HCT116 (cell line): ENCODE measurements around the gene RAB42. TPM values are rescaled to one million over a fixed set of nuclear protein-coding genes. Genes with fewer than 3 reads are reported as not detected.

ENCODE experiments used
- ATAC-seq: fragments of 200-7000 bp; cut with Tn5 transposase; 2 replicates; pipeline ENCODE4 v1.9.1; 2020; ENCODE audit warnings: mild to moderate bottlenecking, moderate library complexity
- BruUV-seq: library from RNA; stranded (reverse); fragments of 400-500 nt; replicated peaks from 2 replicates; lab custom pipeline; 2021; lab: Mats Ljungman, UMichigan
- CTCF ChIA-PET: fragments of 300-600 bp; sonication (Branson Sonifier 250); formaldehyde crosslinking; loops from one replicate; lab custom pipeline; 2021; ENCODE audit warnings: antibody characterized with exemption; lab: Charles Lee
- POLR2A ChIA-PET: fragments of 300-600, 350-600 bp; sonication (Branson Sonifier 250); formaldehyde crosslinking; loops from one replicate; lab custom pipeline; 2021; ENCODE audit warnings: antibody characterized with exemption; lab: Charles Lee
- RAD21 ChIA-PET, 2 experiments: fragments of 300-600 bp; sonication (Branson Sonifier 250); formaldehyde crosslinking; loops; one replicate each; lab custom pipeline; 2023; ENCODE audit warnings: low total read pairs in 2 of 2; ENCODE audit not compliant: uncharacterized antibody in 2 of 2, unreplicated experiment in 2 of 2, low non-redundant PET in 1 of 2; lab: Charles Lee
- DNase-seq: peaks from one replicate; pipeline ENCODE4 v3.0.0-alpha.2; 2010; ENCODE audit warnings: low read depth, low spot score
- H2AFZ ChIP-seq: fragments of 200-600 bp; shearing (Covaris generic), sonication (generic); 2 replicates; pipeline ENCODE4 v1.6.1; 2017; ENCODE audit warnings: low read depth, mixed run types, mixed read lengths, antibody characterized with exemption, low read length; ENCODE audit not compliant: poor library complexity, severe bottlenecking
- H3K27ac ChIP-seq: 2 replicates; pipeline ENCODE4 v1.5.1; 2012; ENCODE audit warnings: low read depth, low read length
- H3K27me3 ChIP-seq: fragments of 200-600 bp; sonication (generic); 2 replicates; pipeline ENCODE4 v1.6.1; 2016; ENCODE audit warnings: mixed run types, low read length, mixed read lengths; ENCODE audit not compliant: insufficient read depth
- H3K36me3 ChIP-seq, 2 experiments: fragments of 200-500 bp in 1 of 2; fragments of 200-600 bp in 1 of 2; sonication (Bioruptor generic) in 1 of 2; sonication (generic) in 1 of 2; 2 replicates each; pipeline versions ENCODE4 v1.5.1 to v1.6.1; 2014 to 2016; ENCODE audit warnings: low read length in 2 of 2, inconsistent platforms in 1 of 2, mixed read lengths in 1 of 2, mixed run types in 1 of 2; ENCODE audit not compliant: insufficient read depth in 2 of 2, control insufficient read depth in 1 of 2
- H3K4me1 ChIP-seq, 2 experiments: fragments of 200-600 bp in 1 of 2; sonication (generic) in 1 of 2; 2 replicates each; pipeline versions ENCODE4 v1.5.1 to v1.6.1; 2012 to 2017; ENCODE audit warnings: low read length in 2 of 2, inconsistent platforms in 1 of 2, mild to moderate bottlenecking in 1 of 2, mixed read lengths in 1 of 2, mixed run types in 1 of 2, moderate library complexity in 1 of 2; ENCODE audit not compliant: insufficient read depth in 2 of 2, control insufficient read depth in 1 of 2
- H3K4me2 ChIP-seq: fragments of 200-600 bp; sonication (generic); 2 replicates; pipeline ENCODE4 v1.6.1; 2017; ENCODE audit warnings: mixed run types, low read length, mixed read lengths
- H3K4me3 ChIP-seq, 2 experiments: fragments of 200-600 bp in 1 of 2; sonication (generic) in 1 of 2; replicated peaks in 1 of 2; 2 replicates each; pipeline ENCODE4 v1.5.1; 2011 to 2016; ENCODE audit warnings: low read length in 2 of 2, control low read depth in 1 of 2, low read depth in 1 of 2, mild to moderate bottlenecking in 1 of 2, mixed read lengths in 1 of 2, mixed run types in 1 of 2
- H3K79me2 ChIP-seq: fragments of 200-600 bp; sonication (generic); 2 replicates; pipeline ENCODE4 v1.6.1; 2017; ENCODE audit warnings: mild to moderate bottlenecking, mixed run types, low read length, moderate library complexity, mixed read lengths; ENCODE audit not compliant: insufficient read depth
- H3K9ac ChIP-seq: fragments of 200-600 bp; sonication (generic); 2 replicates; pipeline ENCODE4 v1.6.1; 2016; ENCODE audit warnings: low read length, mixed read lengths
- H3K9me2 ChIP-seq: fragments of 200-600 bp; sonication (generic), shearing (Covaris generic); 2 replicates; pipeline ENCODE4 v1.6.1; 2017; ENCODE audit warnings: mixed run types, mild to moderate bottlenecking, moderate library complexity; ENCODE audit not compliant: insufficient read depth
- H3K9me3 ChIP-seq, 2 experiments: fragments of 200-500 bp in 1 of 2; fragments of 200-600 bp in 1 of 2; sonication (Bioruptor generic) in 1 of 2; sonication (generic) in 1 of 2; 2 replicates each; pipeline ENCODE4 v1.6.1; 2014 to 2017; ENCODE audit warnings: low read length in 2 of 2, mixed read lengths in 2 of 2, inconsistent platforms in 1 of 2, low read depth in 1 of 2, mild to moderate bottlenecking in 1 of 2, mixed run types in 1 of 2, moderate library complexity in 1 of 2; ENCODE audit not compliant: control insufficient read depth in 1 of 2, insufficient read depth in 1 of 2
- H4K20me1 ChIP-seq: fragments of 200-600 bp; sonication (generic), shearing (Covaris generic); 2 replicates; pipeline ENCODE4 v1.6.1; 2017; ENCODE audit warnings: mixed run types, mild to moderate bottlenecking, moderate library complexity; ENCODE audit not compliant: insufficient read depth
- CEBPB ChIP-seq: IDR thresholded peaks from 2 replicates; pipeline ENCODE4 v1.6.1; 2012; ENCODE audit warnings: low read depth
- EGR1 ChIP-seq: IDR thresholded peaks from 2 replicates; pipeline ENCODE4 v1.6.1; 2012; ENCODE audit warnings: low read depth
- EZH2phosphoT487 ChIP-seq: fragments of 200-600 bp; IDR thresholded peaks from 2 replicates; pipeline ENCODE4 v1.6.1; 2018; ENCODE audit warnings: antibody characterized with exemption, borderline replicate concordance
- FOSL1 ChIP-seq: IDR thresholded peaks from 2 replicates; pipeline ENCODE4 v1.6.1; 2012; ENCODE audit warnings: low read depth
- POLR2AphosphoS5 ChIP-seq: IDR thresholded peaks from 2 replicates; pipeline ENCODE4 v1.6.1; 2011; ENCODE audit warnings: mild to moderate bottlenecking, low read depth, low read length, moderate library complexity
- REST ChIP-seq: IDR thresholded peaks from 2 replicates; pipeline ENCODE4 v1.6.1; 2012; ENCODE audit warnings: low read depth
- YY1 ChIP-seq: IDR thresholded peaks from 2 replicates; pipeline ENCODE4 v1.6.1; 2011; ENCODE audit warnings: low read length, low read depth, moderate library complexity, mild to moderate bottlenecking; ENCODE audit not compliant: insufficient replicate concordance; ENCODE audit errors: extremely low read depth
- intact Hi-C: fragments of 100-400 bp; cut with micrococcal nuclease; formaldehyde crosslinking; loops from 2 replicates; pipeline ENCODE4 v1.10.0; 2022
- total RNA-seq: library from RNA; stranded (reverse); gene quantifications from one replicate; pipeline ENCODE4 v1.2.1, GENCODE V29; 2021; ENCODE audit not compliant: unreplicated experiment
- TF ChIP-seq, protein P1 (sequence below): IDR thresholded peaks from 2 replicates; pipeline ENCODE4 v1.6.1; 2012

Gene RAB42
- total RNA-seq, 1 experiment from 2014 or later: not detected

DNA sequence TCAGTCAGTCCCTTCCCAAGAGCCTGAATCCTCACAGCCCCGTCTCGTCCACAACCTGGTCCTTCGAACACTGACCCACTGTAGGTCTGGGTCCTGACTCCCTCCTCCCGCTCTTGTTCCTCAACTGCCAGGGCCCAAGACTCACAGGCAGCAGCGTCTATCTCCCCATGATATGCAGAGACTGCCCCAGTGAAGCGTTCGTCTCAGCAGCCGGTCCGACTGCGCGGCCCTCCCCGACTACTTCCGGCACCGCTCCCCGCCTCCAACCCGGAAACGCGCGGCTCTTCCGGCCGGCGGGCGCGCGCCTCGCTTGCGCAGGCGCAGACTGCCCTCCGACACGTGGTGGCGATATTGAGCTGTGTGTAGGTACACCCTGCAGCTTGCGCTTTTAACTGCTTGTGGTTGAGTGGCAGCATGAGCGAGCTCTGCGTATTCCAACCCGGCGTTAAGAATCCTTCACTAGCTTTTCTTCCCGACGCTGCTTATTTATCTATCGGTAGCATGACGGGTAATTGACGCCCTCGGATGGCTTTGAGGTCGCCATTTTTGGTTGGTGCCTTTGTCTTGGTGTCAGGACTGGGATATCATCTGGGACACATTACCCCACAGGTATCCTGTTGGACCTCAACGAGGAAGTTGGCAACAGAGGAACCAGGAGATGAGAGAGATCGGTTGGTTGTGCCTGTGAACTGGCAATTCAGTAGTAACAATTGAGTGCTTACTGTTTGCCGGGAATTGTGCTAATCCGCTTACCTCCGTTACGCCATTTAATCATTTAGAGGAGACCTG lies 51.0 kb downstream of the RAB42 start, which contains the start of gene TAF12 (continued):
- TF ChIP-seq REST (no peak), FOSL1 (no peak)
- TF ChIP-seq, all 23 proteins: peak for 7

- intact Hi-C loops: no loop called here
- TF ChIP-seq EZH2phosphoT487: no peak
- TF ChIP-seq, protein P1, sequence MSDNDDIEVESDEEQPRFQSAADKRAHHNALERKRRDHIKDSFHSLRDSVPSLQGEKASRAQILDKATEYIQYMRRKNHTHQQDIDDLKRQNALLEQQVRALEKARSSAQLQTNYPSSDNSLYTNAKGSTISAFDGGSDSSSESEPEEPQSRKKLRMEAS: no peak
- no peak for TF ChIP-seq YY1
- TF ChIP-seq FOSL1: no peak
- no peak for TF ChIP-seq POLR2AphosphoS5
- no peak for TF ChIP-seq EGR1
- no peak for TF ChIP-seq CEBPB
- TF ChIP-seq, all 23 proteins: peak for 0
- Histone ChIP-seq H3K36me3 (no peaks in the 10 kb centered on the region; a peak in 1 of 4 replicates), H2AFZ (no peak overlapping the region), H3K27ac (peak overlapping the region; percentile 97), H3K4me3 (peak overlapping the region in 1 of 2 experiments; percentile 95; a peak in 2 of 4 replicates), H3K9me3 (no peaks in the 10 kb centered on the region), H3K4me1 (peaks cover 25 to 55% of the 10 kb centered on the region in 2 experiments), H3K79me2 (peaks cover 33% of the 10 kb centered on the region), H3K9me2 (no peaks in the 10 kb centered on the region), H4K20me1 (no peaks in the 10 kb centered on the region), H3K4me2 (peak overlapping the region; percentile 78), H3K27me3 (no peaks in the 10 kb centered on the region), H3K9ac (peak overlapping the region; percentile 95; the same call in 1 of the 2 replicates)
- CTCF ChIA-PET: no interaction called here
- no peak for DNase-seq
- BruUV-seq: no TSS peak
- ATAC-seq: no peak
- RAD21 ChIA-PET: interaction anchor here in 1 of 2 experiments (0.6 kb wide), 1 partner anchor 94 kb away, joined by 3 read pairs; no protein-coding TSS in a partner anchor
- POLR2A ChIA-PET: interaction anchor here (0.5 to 1.0 kb wide), 3 partner anchors 8 to 392 kb away, joined by 3 to 6 read pairs (median 3); no protein-coding TSS in a partner anchor
These were observed 52.4 kb downstream of the RAB42 start for GRCh38 chr1:28644494-28644893.

Other genes with a start within 250 kb of the RAB42 start
- 36.0 TPM for gene PHACTR4, start 222.5 kb upstream of the RAB42 start, total RNA-seq
- gene RCC1, start 86.2 kb upstream of the RAB42 start, total RNA-seq: 124 TPM
- 29.7 TPM for gene TRNAU1AP, start 39.2 kb upstream of the RAB42 start, total RNA-seq
- gene TAF12, start 50.8 kb downstream of the RAB42 start, total RNA-seq: 39.0 TPM
- gene RNU11, start 56.3 kb downstream of the RAB42 start, total RNA-seq: not detected
- 19.8 TPM for gene GMEB1, start 76.5 kb downstream of the RAB42 start, total RNA-seq
- gene YTHDF2, start 144.7 kb downstream of the RAB42 start, total RNA-seq: 90.6 TPM
- not detected for gene OPRD1, start 219.9 kb downstream of the RAB42 start, total RNA-seq